ENCODE results near the gene CIAO1. TPM values are rescaled to one million over a fixed set of nuclear protein-coding genes. Genes with fewer than 3 reads are reported as not detected.

CIAO1 gene
- total and polyA plus RNA-seq, 2 of the 8 experiments (the other 6 are each of a cell fraction or from before 2014, with no cell fraction given): 63.7 to 99.2 TPM

GRCh38 chr2:96225016-96225533 lies 41.0 kb upstream of the CIAO1 start:
- no peak overlapping the region for H2AK5ac ChIP-seq (ENCODE audit: low read depth, low read length)
- no peak overlapping the region for H3K18ac ChIP-seq (ENCODE audit: extremely low read depth, low read length)
- H3K23ac ChIP-seq (ENCODE audit: insufficient read length): no peak overlapping the region
- H4K8ac ChIP-seq (ENCODE audit: extremely low read depth, insufficient read depth, low read length): no peak overlapping the region
- no peak overlapping the region for H2BK120ac ChIP-seq (replicated peaks; ENCODE audit: low read depth, low read length)
- no peaks in the 10 kb centered on the region for H3K36me3 ChIP-seq (ENCODE audit: control insufficient read depth in 2 of 4, insufficient read depth in 4 of 4, low read length in 3 of 4)
- no peak overlapping the region for H2AFZ ChIP-seq (ENCODE audit: low read length)
- no peak overlapping the region for H2BK15ac ChIP-seq (ENCODE audit: low read length)
- no peak overlapping the region for H3K27ac ChIP-seq (ENCODE audit: low read depth, low read length)
- no peaks in the 10 kb centered on the region for H3K27me3 ChIP-seq (replicated peaks in 1 of 4; ENCODE audit: control insufficient read depth in 3 of 4, extremely low read depth in 1 of 4, insufficient read depth in 3 of 4, low read length in 3 of 4)
- H3K4me1 ChIP-seq (replicated peaks in 1 of 4; ENCODE audit: control insufficient read depth in 3 of 4, insufficient read depth in 4 of 4, low read length in 3 of 4): no peaks in the 10 kb centered on the region
- no peaks in the 10 kb centered on the region for H3K23me2 ChIP-seq (ENCODE audit: low read depth, low read length)
- no peak overlapping the region for H4K5ac ChIP-seq (ENCODE audit: insufficient read length, low read depth, low read length)
- H3K4me3 ChIP-seq (ENCODE audit: extremely low read depth in 1 of 4, insufficient read depth in 2 of 4, low read depth in 3 of 4, low read length in 4 of 4): no peak overlapping the region
- H3K9me3 ChIP-seq (ENCODE audit: insufficient read depth in 2 of 2, low read depth in 1 of 2, low read length in 1 of 2): no peaks in the 10 kb centered on the region
- H4K20me1 ChIP-seq (replicated peaks in 1 of 2; ENCODE audit: control insufficient read depth in 1 of 2, insufficient read depth in 2 of 2, low read length in 2 of 2): no peaks in the 10 kb centered on the region
- no peak overlapping the region for H3K4me2 ChIP-seq (ENCODE audit: insufficient read depth in 1 of 2, low read depth in 2 of 2, low read length in 2 of 2)
- no peak overlapping the region for H2BK12ac ChIP-seq (ENCODE audit: low read depth, low read length)
- H3K56ac ChIP-seq (replicated peaks; ENCODE audit: insufficient read length, low read depth, low read length): no peak overlapping the region
- 93% methylated on average over 3 of the region's 3 CpGs; no CpG with 5 or more reads in 1 of the 2 experiments for WGBS, 2 experiments (ENCODE audit: extremely low coverage in 1 of 2, insufficient coverage in 1 of 2, insufficient read length in 1 of 2, insufficient replicate concordance in 2 of 2, low coverage in 1 of 2, low lambda C conversion rate in 2 of 2, missing lambda C conversion rate in 1 of 2)
- no peak for DNase-seq (ENCODE audit: low read depth in 1 of 2, low spot score in 2 of 2)
- H3K79me2 ChIP-seq (ENCODE audit: control insufficient read depth in 1 of 2, insufficient read depth in 2 of 2, low read length in 2 of 2): no peaks in the 10 kb centered on the region
- H3K14ac ChIP-seq (ENCODE audit: insufficient read length): no peak overlapping the region
- H2BK20ac ChIP-seq (ENCODE audit: low read length): no peak overlapping the region
- no peak overlapping the region for H3K9ac ChIP-seq (replicated peaks in 1 of 4; ENCODE audit: extremely low read depth in 1 of 4, low read depth in 3 of 4, low read length in 3 of 4)
- H3K79me1 ChIP-seq (ENCODE audit: low read depth, low read length): no peaks in the 10 kb centered on the region
- ChIA-PET CTCF (ENCODE audit: partially characterized antibody) (interaction anchor here (0.6 to 1.4 kb wide), 6 partner anchors 8 to 44 kb away, joined by 3 to 5 read pairs (median 3); no protein-coding TSS in a partner anchor), POLR2A (ENCODE audit: partially characterized antibody) (interaction anchor here (0.7 kb wide), 1 partner anchor 115 kb away, joined by 4 read pairs; no protein-coding TSS in a partner anchor)
- H2BK5ac ChIP-seq (ENCODE audit: low read depth, low read length): no peak overlapping the region
- no peak overlapping the region for H4K91ac ChIP-seq (replicated peaks; ENCODE audit: insufficient read length, low read length)
- no peak overlapping the region for H3K4ac ChIP-seq (replicated peaks; ENCODE audit: insufficient read length, low read depth, low read length)
- FAIRE-seq: no peak
- TF ChIP-seq HDAC2 (IDR thresholded peaks at IDR 0.05; ENCODE audit: borderline replicate concordance in 1 of 2, low read depth in 2 of 2, low read length in 2 of 2) (no peak), RNF2 (IDR thresholded peaks at IDR 0.05; ENCODE audit: borderline replicate concordance, low read depth, low read length, missing control alignments, poor library complexity, severe bottlenecking) (no peak)

Data from H1 (cell line).